Adrenal gland (tissue), 12 donors: ENCODE results near the gene SWT1. TPM values are rescaled to one million over a fixed set of nuclear protein-coding genes. Genes with fewer than 3 reads are reported as not detected.
A peak's percentile ranks its signal among the peaks of the same experiment; 100 is the strongest.

Experiments
- DNase-seq, 7 donors: peaks; one replicate each; pipeline ENCODE4 v3.0.0-alpha.2; 2019 to 2020
- H3K27ac ChIP-seq, 5 donors: fragments of 200-600 bp; sonication (generic) in 4 of 5; 1 replicate in 3 of 5; 2 replicates in 2 of 5; pipeline versions ENCODE4 v1.5.1 to v1.8.0; 2016 to 2020; ENCODE audit warnings: mild to moderate bottlenecking in 1 of 5
- H3K27me3 ChIP-seq: fragments of 200-600 bp; 2 replicates; pipeline ENCODE4 v1.8.0; 2021
- H3K36me3 ChIP-seq, 2 donors: fragments of 200-600 bp; replicated peaks in 1 of 2; 1 replicate in 1 of 2; 2 replicates in 1 of 2; pipeline versions ENCODE4 v1.5.1 to v1.8.0; 2018 to 2022
- H3K4me1 ChIP-seq, 2 donors: fragments of 200-600 bp; replicated peaks in 1 of 2; 1 replicate in 1 of 2; 2 replicates in 1 of 2; pipeline versions ENCODE4 v1.5.1 to v1.8.0; 2018 to 2021
- H3K4me3 ChIP-seq, 4 donors: fragments of 200-600 bp; sonication (generic) in 3 of 4; one replicate each; pipeline ENCODE4 v1.5.1; 2016 to 2018
- H3K9me3 ChIP-seq, 3 donors: fragments of 200-600 bp; sonication (generic) in 1 of 3; replicated peaks in 1 of 3; 1 replicate in 2 of 3; 2 replicates in 1 of 3; pipeline versions ENCODE4 v1.5.1 to v1.8.0; 2016 to 2021
- CTCF ChIP-seq, 6 experiments: fragments of 450-650 bp in 4 of 6; fragments of 200-600 bp in 2 of 6; sonication (generic) in 1 of 6; IDR thresholded peaks; 1 replicate in 5 of 6; 2 replicates in 1 of 6; pipeline versions ENCODE4 v1.5.1 to v1.8.0; 2016 to 2021; ENCODE audit warnings: antibody characterized with exemption in 6 of 6, mild to moderate bottlenecking in 2 of 6, moderate library complexity in 1 of 6
- POLR2A ChIP-seq, 2 donors: fragments of 450-650 bp; IDR thresholded peaks; one replicate each; pipeline ENCODE4 v1.6.1; 2017; ENCODE audit warnings: antibody characterized with exemption in 2 of 2, mild to moderate bottlenecking in 2 of 2, moderate library complexity in 1 of 2
- WGBS, 4 donors: extraction: QIAGEN DNeasy Blood & Tissue Kit in 2 of 4; methylation state at CpG; one replicate each; pipeline versions ENCODE4 v1.1.5 to v1.1.7; 2013 to 2017; 5-methylcytosine and 5-hydroxymethylcytosine counted together
- intact Hi-C, 2 donors: fragments of 100-400 bp; cut with DNase I; formaldehyde crosslinking; loops; one replicate each; pipeline versions ENCODE4 v1.14.1 to v1.15.0; 2022 to 2023
- polyA plus RNA-seq, 3 donors: library from polyadenylated mRNA; stranded (reverse); fragments of 200-250 nt in 2 of 3; fragments of 350-450 nt in 1 of 3; fragmentation: Illumina TruSeq in 1 of 3; extraction: RNeasy Lipid Tissue Mini Kit (QIAGEN cat#74804) in 1 of 3; gene quantifications; one replicate each; pipeline ENCODE4 v1.2.3, GENCODE V29; 2013 to 2014
- total RNA-seq, 9 donors: library from RNA; depleted of rRNA in 4 of 9; stranded (reverse); fragments of >200 nt in 4 of 9; fragments of 120-200 nt in 1 of 9; fragmentation: NEBNext Ultra II Directional in 1 of 9; extraction: Animal tissue kit (Norgen Biotek cat#: 25700) in 1 of 9; gene quantifications; one replicate each; pipeline versions ENCODE4 v1.1.0 to v1.2.4, GENCODE V29; 2013 to 2023
- donor health status: healthy with polysubstance abuse.
- donor health status: Bipolar disorder and iron deficiency.
- donor health status: DM: yes; HTN: yes; CAD: no.
- donor health status: DM: no; HTN: no; CAD: no.
- donor health status: DM: no; HTN: no; CAD: no.
- donor health status: DM: yes; HTN: yes; CAD: no.

The SWT1 gene
- total and polyA plus RNA-seq, 12 donors: 1.9 to 11.0 (median 5.6) TPM

- intact Hi-C loops: loop anchor here in 1 of 2 donors (10.0 kb wide), 1 partner anchor 353 kb away; no protein-coding TSS in a partner anchor
- DNase-seq: peak in 4 of 7 donors; percentile 2 to 24 (median 16)
- H3K36me3 ChIP-seq: no peaks in the 10 kb centered on the region
- no peaks in the 10 kb centered on the region for H3K27me3 ChIP-seq
- H3K27ac ChIP-seq: peak overlapping the region in 4 of 5 donors; percentile 98 to 100 (median 99)
- TF ChIP-seq POLR2A (IDR thresholded peaks at IDR 0.05): no peak
- TF ChIP-seq CTCF (IDR thresholded peaks at IDR 0.05): peak in 1 of 6 experiments; percentile 1
- 1% methylated on average over 20 of the region's 20 CpGs for WGBS, 4 donors
- H3K4me1 ChIP-seq: peaks cover 13 to 35% of the 10 kb centered on the region in 2 donors
- peak overlapping the region; percentile 39 to 91 (median 70) for H3K4me3 ChIP-seq
- H3K9me3 ChIP-seq: no peaks in the 10 kb centered on the region
Measured at GRCh38 chr1:185157599-185158412, 839 bp downstream of the SWT1 start.

- H3K4me1 ChIP-seq: peaks cover 13 to 25% of the 10 kb centered on the region in 2 donors
- intact Hi-C loops: loop anchor here in 1 of 2 donors (10.0 kb wide), 1 partner anchor 354 kb away; no protein-coding TSS in a partner anchor
- peak in 1 of 7 donors; percentile 26 for DNase-seq
- no peaks in the 10 kb centered on the region for H3K9me3 ChIP-seq
- 61 to 75% (median 68%) methylated on average over 2 of the region's 2 CpGs for WGBS, 4 donors
- H3K27ac ChIP-seq: no peak overlapping the region
- H3K4me3 ChIP-seq: no peak overlapping the region
- TF ChIP-seq POLR2A (IDR thresholded peaks at IDR 0.05) (no peak), CTCF (IDR thresholded peaks at IDR 0.05) (no peak)
- H3K27me3 ChIP-seq: no peaks in the 10 kb centered on the region
- no peaks in the 10 kb centered on the region for H3K36me3 ChIP-seq
Measured at GRCh38 chr1:185158800-185159199, 1.8 kb downstream of the SWT1 start.

GRCh38 chr1:185159966-185160365 lies 3.0 kb downstream of the SWT1 start:
- H3K27ac ChIP-seq: no peak overlapping the region
- TF ChIP-seq CTCF (IDR thresholded peaks at IDR 0.05) (no peak), POLR2A (IDR thresholded peaks at IDR 0.05) (no peak)
- no peaks in the 10 kb centered on the region for H3K27me3 ChIP-seq
- H3K36me3 ChIP-seq: no peaks in the 10 kb centered on the region
- no peak overlapping the region for H3K4me3 ChIP-seq
- peaks cover 13 to 14% of the 10 kb centered on the region in 2 donors for H3K4me1 ChIP-seq
- no peak for DNase-seq
- no peaks in the 10 kb centered on the region for H3K9me3 ChIP-seq
- intact Hi-C loops: loop anchor here (10.0 kb wide), 2 partner anchors 175 to 355 kb away; no protein-coding TSS in a partner anchor
- 92 to 100% (median 97%) methylated on average over 3 of the region's 3 CpGs for WGBS, 4 donors

- DNase-seq: no peak
- 90 to 97% (median 95%) methylated on average over 4 of the region's 4 CpGs for WGBS, 4 donors
- Histone ChIP-seq H3K36me3 (no peaks in the 10 kb centered on the region), H3K27me3 (no peaks in the 10 kb centered on the region), H3K4me1 (peaks cover 6 to 7% of the 10 kb centered on the region in 2 donors), H3K27ac (no peak overlapping the region), H3K4me3 (no peak overlapping the region), H3K9me3 (no peaks in the 10 kb centered on the region)
- intact Hi-C loops: loop anchor here in 1 of 2 donors (10.0 kb wide), 1 partner anchor 178 kb away; no protein-coding TSS in a partner anchor
- TF ChIP-seq CTCF (IDR thresholded peaks at IDR 0.05) (no peak), POLR2A (IDR thresholded peaks at IDR 0.05) (no peak)
Measured at GRCh38 chr1:185162491-185162890, 5.5 kb downstream of the SWT1 start.
